Activated CD4-positive, alpha-beta T cell treated with anti-CD3 and anti-CD28 coated beads, Interleukin-2, amount 50 U/mL, for 48 hours (primary cell): ENCODE results near the gene GAS2L1.

Experiments used
- DNase-seq, 2 experiments: peaks; one replicate each; pipeline ENCODE4 v3.0.0-alpha.2; 2020

GAS2L1 gene

GRCh38 chr22:29275819-29276565, 30.5 kb upstream of the GAS2L1 start:
- no peak for DNase-seq

GRCh38 chr22:29277927-29278326, 28.5 kb upstream of the GAS2L1 start:
- DNase-seq, result no peak

- DNase-seq, result no peak
Measured at GRCh38 chr22:29284196-29284595, 22.3 kb upstream of the GAS2L1 start.

GRCh38 chr22:29288837-29289236, 17.6 kb upstream of the GAS2L1 start:
- no peak for DNase-seq

GRCh38 chr22:29290061-29290460, 16.4 kb upstream of the GAS2L1 start:
- DNase-seq, result no peak

GRCh38 chr22:29291215-29291614, 15.2 kb upstream of the GAS2L1 start:
- DNase-seq, result no peak

GRCh38 chr22:29292379-29292778, 14.1 kb upstream of the GAS2L1 start:
- DNase-seq, result no peak

GRCh38 chr22:29298641-29299040, 7.8 kb upstream of the GAS2L1 start:
- DNase-seq, result no peak

- no peak for DNase-seq
Measured at GRCh38 chr22:29299136-29299900, 7.1 kb upstream of the GAS2L1 start.

GRCh38 chr22:29300467-29300806, 6.0 kb upstream of the GAS2L1 start:
- DNase-seq, result no peak

GRCh38 chr22:29300807-29301601, 5.4 kb upstream of the GAS2L1 start:
- no peak for DNase-seq

GRCh38 chr22:29301716-29302401, 4.6 kb upstream of the GAS2L1 start:
- no peak for DNase-seq

- DNase-seq, result no peak
Measured at GRCh38 chr22:29302402-29302680, 4.1 kb upstream of the GAS2L1 start.

- no peak for DNase-seq
Measured at GRCh38 chr22:29302681-29303465, 3.6 kb upstream of the GAS2L1 start.

- no peak for DNase-seq
Measured at GRCh38 chr22:29305836-29306174, 645 bp upstream of the GAS2L1 start.

- DNase-seq, result peak; percentile 54 to 64
Measured at GRCh38 chr22:29306835-29307595, 565 bp downstream of the GAS2L1 start.

- no peak for DNase-seq
Measured at GRCh38 chr22:29307596-29308147, 1.2 kb downstream of the GAS2L1 start.

GRCh38 chr22:29308148-29308790, 1.8 kb downstream of the GAS2L1 start:
- DNase-seq, result no peak

GRCh38 chr22:29308791-29309262, 2.4 kb downstream of the GAS2L1 start:
- DNase-seq, result peak; percentile 34 to 53

- DNase-seq, result no peak
Measured at GRCh38 chr22:29309332-29310064, 3.0 kb downstream of the GAS2L1 start.
